Prostate gland (tissue), 2 donors: ENCODE results near the gene PCBP1.

Experiments
- POLR2A ChIP-seq: fragments of 450-650 bp; IDR thresholded peaks from one replicate; pipeline ENCODE4 v1.6.1; 2016; ENCODE audit warnings: antibody characterized with exemption, mild to moderate bottlenecking
- TF ChIP-seq, protein P1 (sequence below), 4 experiments: fragments of 200-600 bp in 2 of 4; fragments of 450-650 bp in 2 of 4; sonication (generic) in 2 of 4; IDR thresholded peaks; 1 replicate in 3 of 4; 2 replicates in 1 of 4; pipeline ENCODE4 v1.5.1; 2016 to 2019; ENCODE audit warnings: antibody characterized with exemption in 4 of 4, mild to moderate bottlenecking in 2 of 4, moderate library complexity in 2 of 4

DNA sequence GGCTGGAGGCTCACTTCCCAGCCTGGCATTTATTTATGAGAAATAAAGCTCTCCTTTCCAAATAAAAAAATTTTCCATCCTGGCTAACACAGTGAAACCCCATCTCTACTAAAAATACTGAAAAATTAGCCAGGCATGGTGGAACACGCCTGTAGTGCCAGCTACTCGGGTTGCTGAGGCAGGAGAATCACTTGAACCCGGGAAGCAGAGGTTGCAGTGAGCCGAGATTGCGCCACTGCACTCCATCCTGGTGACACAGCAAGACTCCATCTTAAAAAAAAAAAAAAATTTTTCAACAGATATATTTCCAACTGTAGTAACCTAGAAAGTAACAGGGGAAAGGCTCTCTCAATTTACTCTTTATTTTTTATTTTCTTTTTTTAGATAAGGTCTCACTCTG lies 6.1 kb upstream of the PCBP1 start:
- TF ChIP-seq, protein P1, sequence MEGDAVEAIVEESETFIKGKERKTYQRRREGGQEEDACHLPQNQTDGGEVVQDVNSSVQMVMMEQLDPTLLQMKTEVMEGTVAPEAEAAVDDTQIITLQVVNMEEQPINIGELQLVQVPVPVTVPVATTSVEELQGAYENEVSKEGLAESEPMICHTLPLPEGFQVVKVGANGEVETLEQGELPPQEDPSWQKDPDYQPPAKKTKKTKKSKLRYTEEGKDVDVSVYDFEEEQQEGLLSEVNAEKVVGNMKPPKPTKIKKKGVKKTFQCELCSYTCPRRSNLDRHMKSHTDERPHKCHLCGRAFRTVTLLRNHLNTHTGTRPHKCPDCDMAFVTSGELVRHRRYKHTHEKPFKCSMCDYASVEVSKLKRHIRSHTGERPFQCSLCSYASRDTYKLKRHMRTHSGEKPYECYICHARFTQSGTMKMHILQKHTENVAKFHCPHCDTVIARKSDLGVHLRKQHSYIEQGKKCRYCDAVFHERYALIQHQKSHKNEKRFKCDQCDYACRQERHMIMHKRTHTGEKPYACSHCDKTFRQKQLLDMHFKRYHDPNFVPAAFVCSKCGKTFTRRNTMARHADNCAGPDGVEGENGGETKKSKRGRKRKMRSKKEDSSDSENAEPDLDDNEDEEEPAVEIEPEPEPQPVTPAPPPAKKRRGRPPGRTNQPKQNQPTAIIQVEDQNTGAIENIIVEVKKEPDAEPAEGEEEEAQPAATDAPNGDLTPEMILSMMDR (IDR thresholded peaks at IDR 0.05), result no peak
- no peak for TF ChIP-seq POLR2A
